ENCODE data around the gene GALK1.
"Not testable (repeated sequence)": the region's sequence is repeated elsewhere in the genome, so short reads cannot be mapped to it uniquely, and the experiment has no call there.

The GALK1 gene

GRCh38 chr17:75778066-75778860 lies 13.3 kb upstream of the GALK1 start:
- Mint-ChIP-seq H3K4me3 (peak overlapping the region; percentile 96), H3K27ac (peak overlapping the region; percentile 100), H3K36me3 (peaks cover 15% of the 10 kb centered on the region), H3K4me1 (peaks cover 27% of the 10 kb centered on the region)
- H3K27me3 Mint-ChIP-seq; DNase-seq (ENCODE audit: low spot score in 2 of 2); ATAC-seq (ENCODE audit: low read depth); H3K9me3 Mint-ChIP-seq: not testable (repeated sequence)

- Mint-ChIP-seq H3K27ac (peak overlapping the region; percentile 100), H3K27me3 (no peaks in the 10 kb centered on the region), H3K9me3 (no peaks in the 10 kb centered on the region), H3K36me3 (peaks cover 15% of the 10 kb centered on the region), H3K4me3 (peak overlapping the region; percentile 76), H3K4me1 (peaks cover 25% of the 10 kb centered on the region)
- ATAC-seq (ENCODE audit: low read depth): no peak
- no peak for DNase-seq (ENCODE audit: low spot score in 2 of 2)
Measured at GRCh38 chr17:75777296-75777922, 12.4 kb upstream of the GALK1 start.

GRCh38 chr17:75776386-75777295 lies 11.6 kb upstream of the GALK1 start:
- Mint-ChIP-seq H3K4me1 (peaks cover 27% of the 10 kb centered on the region), H3K4me3 (peak overlapping the region; percentile 76), H3K27ac (peak overlapping the region; percentile 100), H3K36me3 (peaks cover 15% of the 10 kb centered on the region), H3K27me3 (no peaks in the 10 kb centered on the region), H3K9me3 (no peaks in the 10 kb centered on the region)
- peak in 1 of 2 donors; percentile 54 for DNase-seq (ENCODE audit: low spot score in 2 of 2)
- peak; percentile 6 for ATAC-seq (ENCODE audit: low read depth)

- peaks cover 27% of the 10 kb centered on the region for H3K4me1 Mint-ChIP-seq
- H3K4me3 Mint-ChIP-seq: no peak overlapping the region
- DNase-seq (ENCODE audit: low spot score in 2 of 2) (no peak), ATAC-seq (ENCODE audit: low read depth) (no peak)
- peak overlapping the region; percentile 100 for H3K27ac Mint-ChIP-seq
- H3K36me3 Mint-ChIP-seq: peaks cover 15% of the 10 kb centered on the region
- H3K27me3 Mint-ChIP-seq: no peaks in the 10 kb centered on the region
- no peaks in the 10 kb centered on the region for H3K9me3 Mint-ChIP-seq
Measured at GRCh38 chr17:75774991-75775668, 10.1 kb upstream of the GALK1 start.

DNA sequence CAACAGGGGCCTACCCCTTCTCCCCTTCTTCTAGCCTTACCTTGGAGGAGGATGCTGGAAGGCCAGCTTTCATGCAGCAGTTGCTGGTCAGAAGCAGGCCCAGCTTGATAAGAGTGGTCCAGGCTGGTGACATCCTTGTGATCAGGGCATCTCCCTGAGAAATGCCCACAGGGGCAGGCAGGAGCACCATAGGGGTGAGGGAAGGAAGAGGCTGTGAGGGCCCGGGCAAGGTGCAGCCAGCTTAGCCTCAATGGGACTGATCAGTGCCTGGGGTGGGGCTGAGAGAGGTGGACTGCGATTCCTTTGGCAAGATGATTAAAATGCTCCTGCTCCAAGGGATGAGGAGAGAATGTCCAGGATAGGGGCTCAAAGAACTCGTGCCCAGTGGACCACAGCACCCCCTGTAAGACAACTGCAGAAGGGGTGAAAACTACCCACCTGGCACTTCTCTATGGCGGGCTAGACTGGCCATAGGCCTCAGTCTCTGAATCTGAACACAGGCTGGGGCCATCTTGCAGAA lies 9.5 kb upstream of the GALK1 start:
- Mint-ChIP-seq H3K4me1 (peaks cover 23% of the 10 kb centered on the region), H3K27me3 (no peaks in the 10 kb centered on the region), H3K4me3 (no peak overlapping the region), H3K9me3 (no peaks in the 10 kb centered on the region), H3K36me3 (peaks cover 13% of the 10 kb centered on the region), H3K27ac (no peak overlapping the region)
- no peak for ATAC-seq (ENCODE audit: low read depth)
- no peak for DNase-seq (ENCODE audit: low spot score in 2 of 2)

DNA sequence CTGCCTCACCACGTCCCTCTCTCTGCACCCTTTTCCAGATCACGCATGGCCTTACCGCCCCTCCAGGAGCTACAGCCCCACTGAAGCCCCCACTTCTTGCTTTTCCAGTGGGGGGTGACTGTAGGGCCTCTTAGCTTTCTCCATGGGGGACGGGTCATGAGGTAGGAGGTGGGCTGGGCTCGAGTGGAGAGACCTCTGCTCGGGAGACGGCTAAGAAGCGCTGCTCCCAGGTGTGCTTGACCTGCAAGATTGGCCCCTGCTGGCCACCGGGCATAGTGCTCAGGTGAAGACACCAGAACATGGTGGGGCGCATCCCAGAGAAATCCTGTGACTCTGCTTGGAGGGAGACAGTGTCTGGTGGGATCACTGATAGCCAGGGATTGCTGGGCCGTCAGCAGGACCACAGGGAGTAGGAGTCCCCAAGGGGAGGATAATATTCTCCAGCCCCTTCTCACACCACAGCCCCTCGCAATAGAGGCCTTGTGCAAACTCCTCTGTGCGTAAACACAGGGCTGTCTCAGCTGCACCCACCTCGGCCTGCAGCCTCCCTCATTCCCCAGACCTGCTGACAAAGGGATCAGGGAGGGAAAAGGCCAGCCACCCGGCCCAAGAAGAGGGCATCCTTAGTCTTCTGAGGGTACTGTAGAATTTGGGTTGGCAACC lies 8.9 kb upstream of the GALK1 start:
- peaks cover 22% of the 10 kb centered on the region for H3K4me1 Mint-ChIP-seq
- no peak for DNase-seq (ENCODE audit: low spot score in 2 of 2)
- no peak overlapping the region for H3K27ac Mint-ChIP-seq
- peaks cover 12% of the 10 kb centered on the region for H3K36me3 Mint-ChIP-seq
- no peak overlapping the region for H3K4me3 Mint-ChIP-seq
- H3K27me3 Mint-ChIP-seq: no peaks in the 10 kb centered on the region
- no peak for ATAC-seq (ENCODE audit: low read depth)
- no peaks in the 10 kb centered on the region for H3K9me3 Mint-ChIP-seq

GRCh38 chr17:75773121-75773807 lies 8.3 kb upstream of the GALK1 start:
- no peaks in the 10 kb centered on the region for H3K9me3 Mint-ChIP-seq
- no peak overlapping the region for H3K4me3 Mint-ChIP-seq
- H3K27me3 Mint-ChIP-seq: no peaks in the 10 kb centered on the region
- H3K4me1 Mint-ChIP-seq: peaks cover 20% of the 10 kb centered on the region
- ATAC-seq (ENCODE audit: low read depth) (no peak), DNase-seq (ENCODE audit: low spot score in 2 of 2) (no peak)
- peaks cover 5% of the 10 kb centered on the region for H3K36me3 Mint-ChIP-seq
- no peak overlapping the region for H3K27ac Mint-ChIP-seq

- Mint-ChIP-seq H3K4me1 (peaks cover 12% of the 10 kb centered on the region), H3K36me3 (no peaks in the 10 kb centered on the region), H3K9me3 (no peaks in the 10 kb centered on the region), H3K27me3 (no peaks in the 10 kb centered on the region), H3K4me3 (no peak overlapping the region), H3K27ac (no peak overlapping the region)
- DNase-seq (ENCODE audit: low spot score in 2 of 2) (no peak), ATAC-seq (ENCODE audit: low read depth) (no peak)
Measured at GRCh38 chr17:75771334-75772281, 6.6 kb upstream of the GALK1 start.

DNA sequence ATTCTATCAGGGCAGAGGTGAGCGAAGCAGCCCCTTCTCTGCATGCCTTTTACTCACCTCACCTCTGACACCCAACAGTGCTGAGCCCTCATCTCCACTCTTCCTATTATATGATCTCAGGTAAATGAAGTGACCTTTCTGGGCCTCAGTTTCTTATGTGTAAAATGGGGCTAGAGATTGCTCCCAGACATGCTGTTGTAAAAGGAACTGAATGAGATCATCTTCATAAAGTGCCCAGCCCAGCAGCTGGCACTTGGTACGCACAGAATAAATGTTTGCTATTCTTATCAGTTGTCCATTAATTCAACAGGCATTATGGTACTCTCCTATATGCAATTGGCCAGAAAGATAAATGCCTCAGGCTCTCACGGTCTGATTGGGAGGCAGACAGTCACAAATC lies 4.5 kb upstream of the GALK1 start:
- Mint-ChIP-seq H3K27me3 (no peaks in the 10 kb centered on the region), H3K4me3 (no peak overlapping the region), H3K4me1 (peaks cover 6% of the 10 kb centered on the region), H3K9me3 (no peaks in the 10 kb centered on the region), H3K36me3 (no peaks in the 10 kb centered on the region), H3K27ac (no peak overlapping the region)
- ATAC-seq (ENCODE audit: low read depth) (no peak), DNase-seq (ENCODE audit: low spot score in 2 of 2) (no peak)

GRCh38 chr17:75767881-75768280 lies 2.9 kb upstream of the GALK1 start:
- ATAC-seq (ENCODE audit: low read depth) (no peak), DNase-seq (ENCODE audit: low spot score in 2 of 2) (no peak)
- no peaks in the 10 kb centered on the region for H3K36me3 Mint-ChIP-seq
- no peak overlapping the region for H3K4me3 Mint-ChIP-seq
- H3K4me1 Mint-ChIP-seq: peaks cover 6% of the 10 kb centered on the region
- no peaks in the 10 kb centered on the region for H3K27me3 Mint-ChIP-seq
- H3K27ac Mint-ChIP-seq: no peak overlapping the region
- H3K9me3 Mint-ChIP-seq: no peaks in the 10 kb centered on the region

GRCh38 chr17:75765981-75766380 lies 989 bp upstream of the GALK1 start:
- no peaks in the 10 kb centered on the region for H3K36me3 Mint-ChIP-seq
- no peaks in the 10 kb centered on the region for H3K9me3 Mint-ChIP-seq
- DNase-seq (ENCODE audit: low spot score in 2 of 2) (no peak), ATAC-seq (ENCODE audit: low read depth) (no peak)
- H3K27me3 Mint-ChIP-seq: no peaks in the 10 kb centered on the region
- peak overlapping the region; percentile 85 for H3K4me3 Mint-ChIP-seq
- H3K27ac Mint-ChIP-seq: no peak overlapping the region
- peaks cover 6% of the 10 kb centered on the region for H3K4me1 Mint-ChIP-seq

GRCh38 chr17:75764417-75764710 lies 628 bp downstream of the GALK1 start:
- Mint-ChIP-seq H3K4me3 (peak overlapping the region; percentile 85), H3K36me3 (no peaks in the 10 kb centered on the region), H3K27me3 (no peaks in the 10 kb centered on the region), H3K9me3 (no peaks in the 10 kb centered on the region), H3K27ac (peak overlapping the region; percentile 41), H3K4me1 (peaks cover 6% of the 10 kb centered on the region)
- no peak for DNase-seq (ENCODE audit: low spot score in 2 of 2)
- ATAC-seq (ENCODE audit: low read depth): no peak
